ENCODE measurements around the gene TENT4B.
"Not testable (repeated sequence)": the region's sequence is repeated elsewhere in the genome, so short reads cannot be mapped to it uniquely, and the experiment has no call there.

Gene TENT4B

DNA sequence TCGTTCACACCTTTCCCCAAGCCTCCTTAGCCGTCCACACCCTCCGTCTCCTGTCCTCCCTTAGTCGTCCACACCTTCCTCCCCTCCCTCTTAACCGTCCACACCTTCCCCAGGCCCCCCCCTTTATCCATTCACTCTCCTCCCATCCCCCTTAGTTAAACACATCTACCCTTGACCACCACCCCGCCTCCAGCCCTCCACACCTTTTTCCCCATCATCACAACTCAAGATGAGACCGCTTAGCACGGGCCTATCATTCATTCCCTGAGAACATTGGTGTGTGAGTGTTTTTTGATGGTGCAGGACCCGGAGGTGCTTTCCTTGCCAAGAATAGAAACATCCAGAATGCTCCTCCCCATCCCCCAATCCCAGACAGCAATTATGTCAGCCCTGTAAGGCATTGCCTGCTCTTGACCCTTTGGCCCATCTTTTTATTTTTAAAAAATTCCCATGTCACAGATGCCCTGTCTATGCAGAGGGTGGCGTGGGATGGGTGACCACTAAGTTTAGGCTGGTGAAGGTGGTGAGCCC lies 1.4 kb downstream of the TENT4B start:
- DNase-seq (ENCODE audit: low read depth) = no peak

DNA sequence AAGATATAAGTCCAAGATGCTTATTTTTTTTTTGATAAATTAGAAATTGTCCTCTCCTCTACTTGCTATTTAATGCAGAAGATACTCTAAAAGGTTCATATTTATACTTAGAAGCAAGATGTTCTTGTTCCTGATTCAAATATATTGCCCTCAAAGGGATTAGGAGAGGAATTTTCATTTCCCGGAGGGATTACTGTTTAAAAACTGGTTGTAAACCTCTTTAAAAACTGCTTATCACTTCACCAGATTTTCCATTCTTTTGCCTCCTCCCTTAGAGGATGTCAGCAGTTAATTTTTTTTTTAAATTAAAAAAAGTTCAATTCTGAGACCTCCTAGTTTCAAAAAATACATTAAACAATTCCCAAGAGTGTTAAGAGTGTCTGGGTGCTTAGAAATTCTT lies 2.8 kb downstream of the TENT4B start:
- no peak for DNase-seq (ENCODE audit: low read depth)

- no peak for DNase-seq (ENCODE audit: low read depth)
Measured at GRCh38 chr16:50156590-50156989, 3.5 kb downstream of the TENT4B start.

GRCh38 chr16:50160495-50161164 lies 7.5 kb downstream of the TENT4B start:
- DNase-seq (ENCODE audit: low read depth) = no peak

DNA sequence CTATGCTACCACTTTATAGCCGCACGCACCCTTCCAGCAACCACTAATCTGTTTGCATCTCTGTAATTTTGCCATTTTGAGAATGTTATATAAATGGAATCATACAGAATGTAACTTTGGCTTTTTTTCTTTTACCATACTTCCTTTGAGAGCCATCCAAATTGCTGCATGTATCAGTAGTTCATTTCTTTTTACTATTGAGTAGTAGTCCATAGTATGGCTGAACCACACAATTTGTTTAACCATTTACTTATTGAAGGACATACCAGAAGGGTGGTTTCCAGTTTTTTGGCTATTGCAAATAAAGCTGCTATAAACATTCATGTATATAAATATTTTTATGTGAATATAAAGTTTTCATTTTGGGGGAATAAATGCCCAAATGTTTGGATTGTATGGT lies 8.8 kb downstream of the TENT4B start:
- DNase-seq (ENCODE audit: low read depth) = no peak

DNA sequence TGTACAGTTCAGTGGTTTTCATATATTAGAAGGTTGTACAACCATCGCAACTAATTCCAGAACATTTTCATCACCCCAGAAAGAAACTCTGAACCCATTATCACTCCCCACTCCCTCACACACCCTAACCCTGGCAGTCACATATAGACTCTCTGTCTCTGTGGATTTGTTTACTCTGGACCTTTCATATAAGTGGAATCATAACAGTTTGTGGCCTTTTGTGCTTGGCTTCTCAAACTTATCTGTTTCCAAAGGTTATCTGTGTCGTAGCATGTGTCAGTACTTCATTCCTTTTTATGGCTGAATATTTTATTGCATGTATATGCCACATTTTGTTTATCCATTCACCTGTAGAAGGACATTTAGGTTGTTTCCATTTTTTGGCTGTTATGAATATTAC lies 12.4 kb downstream of the TENT4B start:
- DNase-seq (ENCODE audit: low read depth) = no peak

DNA sequence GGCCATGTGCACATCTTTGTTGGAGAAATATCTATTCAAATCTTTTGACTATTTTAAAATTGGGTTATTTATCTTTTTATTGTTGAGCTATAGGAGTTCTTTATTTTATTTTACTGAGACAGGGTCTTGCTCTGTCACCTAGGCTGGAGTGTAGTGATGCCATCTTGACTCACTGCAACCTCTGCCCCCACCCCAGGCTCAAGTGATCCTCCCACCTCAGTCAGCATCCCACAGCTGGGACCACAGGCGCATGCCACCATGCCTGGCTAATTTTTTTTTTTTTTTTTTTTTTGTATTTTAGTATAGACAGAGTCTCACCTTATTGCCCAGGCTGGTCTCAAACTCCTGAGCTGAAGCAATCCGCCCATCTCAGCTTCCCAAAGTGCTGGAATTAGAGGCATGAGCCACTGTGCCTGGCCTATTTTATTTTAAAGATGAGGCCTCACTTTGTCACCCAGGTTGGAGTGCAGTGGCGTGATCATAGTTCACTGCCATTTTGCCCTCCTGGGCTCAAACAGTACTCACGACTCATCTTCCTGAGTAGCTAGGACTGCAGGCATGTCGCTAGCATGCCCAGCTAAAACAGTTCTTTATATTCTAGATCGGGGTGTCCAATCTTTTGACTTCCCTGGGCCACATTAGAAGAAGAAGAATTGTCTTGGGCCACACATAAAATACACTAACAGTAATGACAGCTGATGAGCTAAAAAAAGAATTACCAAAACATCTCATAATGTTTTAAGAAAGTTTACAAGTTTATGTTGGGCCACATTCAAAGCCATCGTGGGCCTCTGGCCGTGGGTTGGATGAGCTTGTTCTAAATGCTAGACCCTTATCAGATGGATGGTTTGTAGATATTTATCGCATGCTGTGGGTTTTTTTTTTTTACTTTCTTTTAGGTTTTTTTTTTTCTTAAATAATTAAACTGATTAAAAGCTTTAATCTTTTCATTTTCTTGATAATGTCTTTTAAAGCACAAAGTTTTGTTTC lies 13.7 kb downstream of the TENT4B start:
- DNase-seq (ENCODE audit: low read depth) = peak; percentile 42

GRCh38 chr16:50167556-50167955 lies 14.4 kb downstream of the TENT4B start:
- no peak for DNase-seq (ENCODE audit: low read depth)

DNA sequence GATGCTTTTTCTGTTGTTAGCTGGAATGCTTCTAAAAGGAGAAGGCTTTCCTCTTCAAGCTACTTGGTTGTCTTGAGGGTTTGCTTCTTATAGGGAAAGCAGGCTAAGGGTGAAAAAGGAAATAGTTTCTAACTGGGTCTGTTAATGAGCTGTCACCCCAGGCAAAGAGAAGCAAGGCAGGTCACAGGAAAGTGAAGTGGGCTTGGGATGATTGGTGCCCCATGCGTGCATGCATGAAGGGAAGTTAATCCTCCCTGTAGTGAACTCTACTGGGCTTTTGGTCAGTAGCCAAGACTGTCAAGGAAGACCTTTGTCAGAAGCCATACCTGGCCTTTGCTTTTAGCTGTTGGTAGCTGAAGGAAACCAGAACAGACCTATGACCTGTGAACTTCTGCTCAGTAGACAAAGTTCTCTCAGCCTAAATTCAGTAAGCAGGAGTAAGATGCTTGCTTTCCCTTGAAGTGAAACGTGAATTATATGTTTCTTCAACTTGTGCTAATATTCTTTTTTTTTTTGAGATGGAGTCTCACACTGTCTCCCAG lies 16.5 kb downstream of the TENT4B start:
- DNase-seq (ENCODE audit: low read depth) = no peak

DNA sequence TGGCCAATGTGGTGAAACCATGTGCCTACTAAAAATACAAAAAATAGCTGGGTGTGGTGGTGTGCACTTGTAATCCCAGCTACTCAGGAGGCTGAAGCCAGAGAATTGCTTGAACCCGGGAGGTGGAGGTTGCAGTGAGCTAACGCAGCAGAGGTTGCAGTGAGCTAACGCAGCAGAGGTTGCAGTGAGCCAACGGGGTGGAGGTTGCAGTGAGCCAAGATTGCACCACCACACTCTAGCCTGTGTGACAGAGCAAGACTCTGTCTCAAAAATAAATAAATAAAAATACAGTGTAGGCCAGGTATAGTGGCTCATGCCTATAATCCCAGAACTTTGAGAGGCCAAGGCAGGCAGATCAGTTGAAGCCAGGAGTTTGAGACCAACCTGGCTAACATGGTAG lies 18.7 kb downstream of the TENT4B start:
- DNase-seq (ENCODE audit: low read depth) = not testable (repeated sequence)

DNA sequence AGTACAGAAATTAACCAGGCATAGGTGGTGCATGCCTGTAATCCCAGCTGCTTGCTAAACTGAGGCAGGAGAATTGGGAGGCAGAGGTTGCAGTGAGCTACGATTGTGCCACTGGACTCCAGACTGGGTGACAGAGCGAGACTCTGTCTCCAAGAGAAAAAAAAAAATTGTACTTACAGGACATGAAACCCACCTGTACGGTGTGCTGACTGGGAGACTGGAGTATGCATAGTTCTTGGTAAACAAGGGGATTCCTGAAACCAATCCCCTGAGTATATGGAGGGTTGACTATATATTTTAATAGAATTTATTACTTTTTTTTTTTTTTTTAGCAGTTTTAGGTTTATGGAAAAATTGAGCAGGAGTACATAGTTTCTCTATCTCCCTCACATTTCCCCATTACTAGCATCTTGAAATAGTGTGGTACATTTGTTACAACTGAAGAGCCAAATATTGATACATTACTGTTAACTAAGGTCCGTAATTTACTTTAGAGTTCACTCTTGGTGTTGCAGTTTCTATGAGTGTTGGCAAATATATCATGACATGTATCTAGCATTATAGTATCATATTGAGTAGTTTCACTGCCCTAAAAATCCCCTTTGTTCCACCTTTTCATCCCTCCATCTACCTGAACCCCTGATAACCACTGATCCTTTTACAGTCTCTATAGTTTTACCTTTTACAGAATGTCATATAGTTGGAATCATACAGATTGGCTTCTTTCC lies 19.3 kb downstream of the TENT4B start:
- DNase-seq (ENCODE audit: low read depth) = no peak

GRCh38 chr16:50173316-50173715 lies 20.2 kb downstream of the TENT4B start:
- no peak for DNase-seq (ENCODE audit: low read depth)

GRCh38 chr16:50178491-50178941 lies 25.4 kb downstream of the TENT4B start:
- no peak for DNase-seq (ENCODE audit: low read depth)

DNA sequence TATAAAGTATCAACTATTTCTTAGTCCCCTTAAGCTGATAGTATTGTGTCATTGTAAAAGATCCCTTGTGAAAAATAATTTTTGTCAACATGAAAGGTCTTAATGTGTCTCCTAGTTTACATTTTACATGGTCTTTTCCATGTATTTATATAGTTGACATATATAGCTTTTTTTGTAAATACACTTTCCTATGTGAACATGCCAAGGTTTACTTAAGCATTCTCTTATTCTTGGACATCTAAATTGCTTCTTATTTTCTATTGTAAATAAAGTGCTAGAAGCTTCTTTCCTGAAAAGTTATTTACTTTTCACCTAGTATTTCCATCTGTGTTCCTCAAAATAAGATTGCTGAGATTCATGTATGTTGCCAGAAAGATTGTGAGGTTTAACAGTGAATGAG lies 29.3 kb downstream of the TENT4B start:
- DNase-seq (ENCODE audit: low read depth) = no peak

DNA sequence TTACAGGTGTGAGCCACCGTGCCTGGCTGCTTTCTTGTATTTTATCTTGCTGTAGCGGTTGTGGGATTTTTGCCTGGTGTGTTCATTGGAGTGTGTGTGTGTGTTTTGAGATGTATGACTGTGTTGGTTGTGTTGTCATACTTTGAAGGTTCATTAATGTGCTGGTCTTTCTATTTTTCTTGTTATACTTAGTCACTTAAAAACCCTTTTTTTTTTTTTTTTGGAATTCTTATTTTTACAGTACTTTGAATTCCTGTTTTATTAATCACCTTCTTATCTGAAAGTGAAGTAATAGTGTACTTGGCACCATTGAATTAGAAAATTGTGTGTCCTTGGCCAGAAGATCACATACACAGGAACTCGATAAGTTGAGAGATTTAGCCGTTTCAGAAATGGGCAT lies 30.2 kb downstream of the TENT4B start:
- DNase-seq (ENCODE audit: low read depth) = no peak

DNA sequence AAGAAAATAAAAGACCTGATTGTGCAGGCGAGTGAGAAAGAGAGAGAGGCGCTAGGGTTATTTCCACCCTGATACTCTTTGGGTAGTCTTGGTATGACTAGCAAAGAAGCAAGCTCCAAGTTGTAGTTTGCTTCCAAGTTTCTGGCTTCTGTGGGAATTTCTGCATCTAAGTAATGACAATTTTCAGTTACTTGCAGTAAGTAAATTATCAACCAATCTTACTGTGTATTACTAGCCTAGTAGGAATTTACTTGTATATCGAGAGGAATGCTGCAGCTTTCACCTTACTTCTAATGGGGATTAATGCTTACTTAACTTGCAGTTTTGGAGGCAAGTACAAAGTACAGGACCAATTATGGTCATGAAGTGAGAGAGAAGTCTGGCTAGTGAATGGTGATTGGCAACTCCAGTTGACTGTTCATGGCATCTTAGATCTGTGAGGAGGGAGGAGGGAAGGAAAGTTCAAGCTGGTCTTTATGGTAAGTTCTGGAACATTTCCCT lies 31.9 kb downstream of the TENT4B start:
- no peak for DNase-seq (ENCODE audit: low read depth)

DNA sequence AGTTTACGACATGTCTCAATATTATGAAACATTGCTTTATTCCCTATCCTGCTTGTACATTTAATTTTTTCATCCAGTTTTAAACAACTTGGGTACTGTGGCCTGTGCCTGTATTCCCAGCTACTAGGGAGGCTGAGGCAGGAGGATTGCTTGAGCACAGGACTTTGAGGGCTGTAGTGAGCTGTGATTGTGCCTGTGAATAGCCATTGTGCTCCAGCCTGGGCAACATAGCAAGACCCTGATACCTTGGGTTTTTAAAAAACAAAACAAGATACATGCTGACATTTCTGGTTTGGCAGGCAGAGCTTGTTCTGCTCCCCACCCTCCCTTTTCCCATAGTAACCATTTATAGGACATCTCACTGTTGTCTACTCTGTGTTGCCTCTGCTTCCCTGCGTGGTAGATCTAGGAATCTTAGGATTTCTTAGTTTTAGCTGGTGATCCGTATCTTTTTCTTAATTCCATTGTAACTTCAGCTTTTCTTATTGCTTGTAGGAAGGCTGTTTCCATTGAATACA lies 35.6 kb downstream of the TENT4B start:
- no peak for DNase-seq (ENCODE audit: low read depth)

GRCh38 chr16:50190292-50190691 lies 37.2 kb downstream of the TENT4B start:
- no peak for DNase-seq (ENCODE audit: low read depth)

DNA sequence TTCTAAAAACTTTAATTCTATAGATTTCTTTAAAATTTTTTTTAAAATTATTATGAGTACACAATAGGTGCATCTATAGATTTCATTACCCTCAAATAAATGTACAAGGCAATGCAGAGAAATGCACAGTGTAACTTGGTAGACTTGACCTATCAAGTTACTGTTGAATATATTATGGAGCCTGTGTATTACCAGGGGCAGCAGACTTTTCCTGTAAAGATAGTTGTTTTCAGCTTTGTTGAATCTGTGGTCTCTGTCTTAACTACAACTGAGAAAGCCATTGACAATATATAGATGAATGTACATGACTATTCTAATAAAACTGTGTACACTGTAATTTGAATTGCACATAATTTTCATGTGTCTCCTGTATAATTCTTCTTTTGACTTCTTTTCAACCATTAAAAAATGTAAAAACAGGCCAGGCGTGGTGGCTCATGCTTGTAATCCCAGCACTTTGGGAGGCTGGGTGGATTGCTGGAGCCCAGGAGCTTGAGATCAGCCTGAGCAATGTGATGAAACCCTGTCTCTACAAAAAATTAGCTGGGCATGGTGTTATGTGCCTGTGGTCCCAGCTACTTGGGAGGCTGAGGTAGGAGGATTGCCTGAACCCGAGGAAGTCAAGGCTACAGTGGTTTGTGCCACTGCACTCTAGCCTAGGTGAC lies 39.4 kb downstream of the TENT4B start:
- no peak for DNase-seq (ENCODE audit: low read depth)

DNA sequence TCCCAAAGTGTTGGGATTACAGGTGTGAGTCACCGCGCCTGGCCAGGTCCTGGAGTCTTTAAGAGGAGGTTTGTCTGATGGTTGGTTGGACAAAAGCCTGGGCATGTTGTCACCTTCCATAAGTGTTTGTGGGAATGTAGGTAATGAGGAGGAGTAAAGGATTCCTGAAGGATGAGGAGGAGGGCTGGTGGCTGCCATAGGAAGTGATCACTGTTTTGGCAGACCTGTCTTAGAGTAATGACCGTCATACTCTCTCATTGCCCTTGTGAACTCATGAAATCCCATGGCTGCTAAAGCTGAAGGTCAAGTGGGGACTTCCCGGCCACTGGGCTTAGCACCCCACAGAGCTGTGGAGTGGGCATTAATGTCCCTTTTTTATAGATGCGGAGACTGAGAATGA lies 40.5 kb downstream of the TENT4B start:
- DNase-seq (ENCODE audit: low read depth) = no peak

- DNase-seq (ENCODE audit: low read depth) = no peak
Measured at GRCh38 chr16:50195276-50195675, 42.2 kb downstream of the TENT4B start.
